ENCODE measurements around the gene DGKI.

DGKI gene

DNA sequence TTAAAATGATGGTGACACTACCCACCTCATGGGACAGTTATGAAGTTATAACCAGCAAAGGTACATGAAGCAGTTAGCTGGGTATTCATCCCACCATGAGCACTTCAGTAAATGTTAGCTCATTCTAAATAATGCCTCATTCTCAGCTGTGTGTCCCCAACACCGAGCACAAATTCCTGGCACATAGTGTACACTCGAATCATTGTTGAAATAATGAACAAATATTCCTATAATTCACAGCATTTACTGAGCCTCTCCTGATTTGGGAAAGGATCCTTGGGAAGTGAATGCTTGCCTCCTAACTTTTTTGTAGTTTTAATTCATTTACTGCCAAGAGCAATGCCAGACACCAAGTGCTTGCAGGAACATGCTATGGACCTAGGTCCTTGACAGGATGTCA lies 235.2 kb downstream of the DGKI start:
- Histone ChIP-seq H3K27ac (no peak overlapping the region), H3K27me3 (peaks cover 48% of the 10 kb centered on the region), H3K36me3 (no peaks in the 10 kb centered on the region), H3K4me3 (ENCODE audit: low read depth in 1 of 2, low read length in 1 of 2) (no peak overlapping the region), H3K4me1 (ENCODE audit: control insufficient read depth in 1 of 2, insufficient read depth in 1 of 2, low read depth in 1 of 2, low read length in 1 of 2) (no peaks in the 10 kb centered on the region), H3K9me3 (no peaks in the 10 kb centered on the region)
- TF ChIP-seq, protein P1, sequence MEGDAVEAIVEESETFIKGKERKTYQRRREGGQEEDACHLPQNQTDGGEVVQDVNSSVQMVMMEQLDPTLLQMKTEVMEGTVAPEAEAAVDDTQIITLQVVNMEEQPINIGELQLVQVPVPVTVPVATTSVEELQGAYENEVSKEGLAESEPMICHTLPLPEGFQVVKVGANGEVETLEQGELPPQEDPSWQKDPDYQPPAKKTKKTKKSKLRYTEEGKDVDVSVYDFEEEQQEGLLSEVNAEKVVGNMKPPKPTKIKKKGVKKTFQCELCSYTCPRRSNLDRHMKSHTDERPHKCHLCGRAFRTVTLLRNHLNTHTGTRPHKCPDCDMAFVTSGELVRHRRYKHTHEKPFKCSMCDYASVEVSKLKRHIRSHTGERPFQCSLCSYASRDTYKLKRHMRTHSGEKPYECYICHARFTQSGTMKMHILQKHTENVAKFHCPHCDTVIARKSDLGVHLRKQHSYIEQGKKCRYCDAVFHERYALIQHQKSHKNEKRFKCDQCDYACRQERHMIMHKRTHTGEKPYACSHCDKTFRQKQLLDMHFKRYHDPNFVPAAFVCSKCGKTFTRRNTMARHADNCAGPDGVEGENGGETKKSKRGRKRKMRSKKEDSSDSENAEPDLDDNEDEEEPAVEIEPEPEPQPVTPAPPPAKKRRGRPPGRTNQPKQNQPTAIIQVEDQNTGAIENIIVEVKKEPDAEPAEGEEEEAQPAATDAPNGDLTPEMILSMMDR (IDR thresholded peaks at IDR 0.05): no peak

DNA sequence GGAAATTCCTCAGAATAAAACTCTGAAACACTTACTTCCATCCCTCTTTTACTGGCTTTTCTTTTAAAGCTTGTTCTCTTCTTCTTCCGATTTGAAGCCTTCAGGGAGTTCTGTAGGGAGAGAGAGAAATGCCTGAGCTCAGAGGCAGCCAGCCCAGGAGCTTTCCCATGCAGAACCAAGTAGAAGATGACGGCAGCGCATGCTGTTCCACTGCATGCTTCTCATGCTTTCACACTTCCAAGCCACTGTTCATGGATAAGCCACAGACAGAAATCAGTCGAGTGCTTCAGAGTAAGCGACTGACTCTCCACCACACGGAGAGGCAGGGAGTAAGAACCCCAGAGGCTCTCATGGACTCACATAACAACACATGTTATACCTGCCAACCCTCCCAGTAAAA lies 237.3 kb downstream of the DGKI start:
- peaks cover 40% of the 10 kb centered on the region for H3K27me3 ChIP-seq
- H3K9me3 ChIP-seq: no peaks in the 10 kb centered on the region
- no peaks in the 10 kb centered on the region for H3K4me1 ChIP-seq (ENCODE audit: control insufficient read depth in 1 of 2, insufficient read depth in 1 of 2, low read depth in 1 of 2, low read length in 1 of 2)
- no peak overlapping the region for H3K4me3 ChIP-seq (ENCODE audit: low read depth in 1 of 2, low read length in 1 of 2)
- H3K36me3 ChIP-seq: no peaks in the 10 kb centered on the region
- no peak overlapping the region for H3K27ac ChIP-seq
- TF ChIP-seq, protein P1 (IDR thresholded peaks at IDR 0.05): no peak

DNA sequence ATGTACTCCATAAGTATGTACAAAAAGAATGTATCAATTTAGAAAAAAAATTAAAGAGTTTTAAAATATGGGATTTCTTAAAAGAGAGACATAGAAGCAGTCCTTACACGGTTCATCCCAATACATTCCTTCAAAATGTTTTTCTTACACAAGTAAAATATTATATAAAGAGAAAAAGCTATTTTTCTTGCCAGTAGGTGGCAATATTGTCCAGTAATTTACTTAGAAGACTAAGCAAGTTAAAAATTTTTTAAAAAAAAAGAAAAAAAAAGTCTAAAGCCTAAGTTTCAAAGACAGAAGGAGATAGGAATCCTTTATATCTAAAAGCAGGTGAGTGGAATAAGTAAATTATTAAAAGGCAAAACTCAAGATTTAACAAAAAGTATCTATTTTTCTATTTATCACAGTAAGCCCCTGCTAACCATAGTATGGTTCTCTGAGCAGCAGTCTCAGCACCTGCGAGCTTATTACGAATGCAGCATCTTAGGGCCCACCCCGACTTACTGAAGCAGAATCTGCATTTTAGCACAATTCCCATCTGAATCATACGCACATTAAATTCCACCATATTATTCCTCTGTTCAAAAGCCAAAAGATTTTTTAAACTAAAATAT lies 240.6 kb downstream of the DGKI start:
- no peak overlapping the region for H3K4me3 ChIP-seq (ENCODE audit: low read depth in 1 of 2, low read length in 1 of 2)
- TF ChIP-seq, protein P1 (IDR thresholded peaks at IDR 0.05): no peak
- no peaks in the 10 kb centered on the region for H3K4me1 ChIP-seq (ENCODE audit: control insufficient read depth in 1 of 2, insufficient read depth in 1 of 2, low read depth in 1 of 2, low read length in 1 of 2)
- no peak overlapping the region for H3K27ac ChIP-seq
- no peaks in the 10 kb centered on the region for H3K36me3 ChIP-seq
- no peaks in the 10 kb centered on the region for H3K9me3 ChIP-seq
- peaks cover 16% of the 10 kb centered on the region for H3K27me3 ChIP-seq

DNA sequence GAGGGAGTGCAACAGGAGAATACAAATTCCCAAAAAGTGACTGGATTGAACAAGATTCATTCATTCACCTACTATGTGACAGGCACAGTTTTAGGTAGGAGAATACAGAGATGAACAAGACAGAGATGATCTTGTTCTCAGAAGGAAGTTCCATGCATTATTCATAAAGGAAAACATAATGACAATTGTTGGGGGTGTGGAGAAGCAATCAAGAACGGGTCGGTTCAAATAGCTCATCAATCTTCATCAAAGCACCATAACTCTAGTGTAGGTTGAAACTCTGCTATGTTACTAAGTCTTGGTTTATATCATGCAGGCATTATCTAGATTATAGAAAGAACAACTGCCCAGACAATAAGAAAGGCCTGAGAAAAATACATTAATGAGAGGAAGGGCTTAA lies 243.7 kb downstream of the DGKI start:
- Histone ChIP-seq H3K36me3 (no peaks in the 10 kb centered on the region), H3K4me1 (ENCODE audit: control insufficient read depth in 1 of 2, insufficient read depth in 1 of 2, low read depth in 1 of 2, low read length in 1 of 2) (no peaks in the 10 kb centered on the region), H3K27me3 (peaks cover 5% of the 10 kb centered on the region), H3K4me3 (ENCODE audit: low read depth in 1 of 2, low read length in 1 of 2) (no peak overlapping the region), H3K9me3 (no peaks in the 10 kb centered on the region), H3K27ac (no peak overlapping the region)
- TF ChIP-seq, protein P1 (IDR thresholded peaks at IDR 0.05): no peak

DNA sequence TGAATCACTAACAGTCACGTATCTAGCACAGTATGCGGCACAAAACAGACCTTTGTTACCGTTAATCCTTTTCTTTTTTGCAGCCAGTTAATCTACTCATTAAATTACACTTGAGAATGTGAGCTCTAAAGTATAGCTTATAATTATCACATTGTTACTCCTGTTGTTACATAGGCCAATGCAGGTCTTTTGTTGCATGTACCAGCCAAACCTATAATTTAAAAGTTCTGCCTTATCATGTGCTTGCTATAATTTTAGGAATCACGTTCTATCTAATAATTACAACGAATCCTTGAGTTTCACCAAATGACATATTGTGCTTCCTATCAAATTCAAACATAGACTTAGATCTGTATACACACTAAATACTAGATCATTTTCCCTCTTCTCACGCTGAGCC lies 245.1 kb downstream of the DGKI start:
- no peak overlapping the region for H3K4me3 ChIP-seq (ENCODE audit: low read depth in 1 of 2, low read length in 1 of 2)
- peaks cover 8% of the 10 kb centered on the region for H3K27me3 ChIP-seq
- H3K4me1 ChIP-seq (ENCODE audit: control insufficient read depth in 1 of 2, insufficient read depth in 1 of 2, low read depth in 1 of 2, low read length in 1 of 2): no peaks in the 10 kb centered on the region
- no peak overlapping the region for H3K27ac ChIP-seq
- no peaks in the 10 kb centered on the region for H3K36me3 ChIP-seq
- H3K9me3 ChIP-seq: no peaks in the 10 kb centered on the region
- TF ChIP-seq, protein P1 (IDR thresholded peaks at IDR 0.05): no peak

DNA sequence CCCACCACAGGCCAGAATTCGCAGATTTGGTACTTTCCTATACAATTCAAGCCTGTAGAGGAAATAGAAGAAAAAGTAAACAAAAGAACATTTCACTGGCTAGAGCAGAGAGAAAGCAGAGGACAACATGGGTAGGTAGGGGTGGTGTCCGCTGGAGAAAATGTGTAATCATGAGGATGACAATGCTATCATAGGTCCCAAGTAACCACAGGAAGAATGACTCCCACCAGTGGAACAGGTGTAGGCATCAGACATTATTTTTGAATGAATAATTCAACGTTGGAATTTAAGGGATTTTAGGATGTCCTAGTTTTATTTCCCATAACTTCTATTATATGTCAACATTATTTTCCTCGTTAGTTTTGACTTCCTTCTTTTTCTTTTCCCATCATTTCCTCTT lies 248.9 kb downstream of the DGKI start:
- Histone ChIP-seq H3K27me3 (peaks cover 8% of the 10 kb centered on the region), H3K36me3 (no peaks in the 10 kb centered on the region), H3K4me3 (ENCODE audit: low read depth in 1 of 2, low read length in 1 of 2) (no peak overlapping the region), H3K9me3 (no peaks in the 10 kb centered on the region), H3K27ac (no peak overlapping the region), H3K4me1 (ENCODE audit: control insufficient read depth in 1 of 2, insufficient read depth in 1 of 2, low read depth in 1 of 2, low read length in 1 of 2) (no peaks in the 10 kb centered on the region)
- TF ChIP-seq, protein P1 (IDR thresholded peaks at IDR 0.05): no peak
